HepG2 (cell line): Measurements from ENCODE around the gene POC1A. TPM values are rescaled to one million over a fixed set of nuclear protein-coding genes. Genes with fewer than 3 reads are reported as not detected.

Experiments used
- ATAC-seq: fragments of 200-7000 bp; cut with Tn5 transposase; 3 replicates; pipeline ENCODE4 v1.9.1; 2020; ENCODE audit warnings: mild to moderate bottlenecking, moderate library complexity
- BruUV-seq: library from RNA; stranded (reverse); fragments of 400-500 nt; replicated peaks from 2 replicates; lab custom pipeline; 2021; lab: Mats Ljungman, UMichigan
- CTCF ChIA-PET: fragments of 300-600 bp; formaldehyde crosslinking; extraction: SDS; loops from one replicate; lab custom pipeline; 2021; ENCODE audit warnings: low total read pairs, inconsistent platforms, low intra/inter-chr PET ratio; lab: Yijun Ruan, JAX
- POLR2A ChIA-PET: fragments of 350-600 bp; sonication (Branson Sonifier 250); formaldehyde crosslinking; loops from one replicate; lab custom pipeline; 2020; ENCODE audit warnings: antibody characterized with exemption, inconsistent platforms; lab: Yijun Ruan, JAX
- DNase-seq: peaks from one replicate; pipeline ENCODE4 v3.0.0-alpha.2; 2015; ENCODE audit warnings: low spot score
- FAIRE-seq: peaks from 3 replicates; lab custom pipeline; 2011; peaks lifted over from hg19 to GRCh38; lab: Jason Lieb, UNC
- H2AFZ ChIP-seq: one replicate; pipeline ENCODE4 v1.6.1; 2011; ENCODE audit warnings: low read length, inconsistent platforms
- H3K27ac ChIP-seq: fragments of 300-600 bp; 3 replicates; pipeline ENCODE4 v1.8.0; 2011; ENCODE audit warnings: mixed run types, mild to moderate bottlenecking, mixed read lengths, low read length, inconsistent platforms; ENCODE audit not compliant: insufficient read depth; ENCODE audit errors: extremely low read length
- H3K27me3 ChIP-seq, 2 experiments: fragments of 200-600 bp in 1 of 2; 2 replicates in 1 of 2; 3 replicates in 1 of 2; pipeline versions ENCODE4 v1.6.0 to v1.8.0; 2011; ENCODE audit warnings: low read length in 2 of 2, mild to moderate bottlenecking in 2 of 2, moderate library complexity in 2 of 2, inconsistent platforms in 1 of 2; ENCODE audit not compliant: insufficient read depth in 2 of 2, control insufficient read depth in 1 of 2
- H3K36me3 ChIP-seq, 2 experiments: fragments of 200-600 bp in 1 of 2; replicated peaks in 1 of 2; 2 replicates in 1 of 2; 3 replicates in 1 of 2; pipeline versions ENCODE4 v1.5.1 to v1.8.0; 2011; ENCODE audit warnings: low read length in 2 of 2, inconsistent platforms in 1 of 2; ENCODE audit not compliant: insufficient read depth in 2 of 2, control insufficient read depth in 1 of 2
- H3K4me1 ChIP-seq: 2 replicates; pipeline ENCODE4 v1.5.1; 2012; ENCODE audit warnings: low read length, inconsistent platforms; ENCODE audit not compliant: insufficient read depth
- H3K4me2 ChIP-seq: 2 replicates; pipeline ENCODE4 v1.6.0; 2011; ENCODE audit warnings: low read depth, low read length, inconsistent platforms
- H3K4me3 ChIP-seq, 3 experiments: fragments of 200-600 bp in 1 of 3; sonication (generic), shearing (Covaris generic) in 1 of 3; replicated peaks in 1 of 3; 2 replicates each; pipeline ENCODE4 v1.5.1; 2011 to 2016; ENCODE audit warnings: low read length in 3 of 3, inconsistent platforms in 2 of 3, low read depth in 2 of 3, mild to moderate bottlenecking in 2 of 3, control low read depth in 1 of 3, mixed read lengths in 1 of 3; ENCODE audit not compliant: insufficient read depth in 1 of 3
- H3K79me2 ChIP-seq: one replicate; pipeline ENCODE4 v1.6.1; 2011; ENCODE audit warnings: low read length, inconsistent platforms; ENCODE audit not compliant: insufficient read depth
- H3K9ac ChIP-seq: 2 replicates; pipeline ENCODE4 v1.6.0; 2011; ENCODE audit warnings: mild to moderate bottlenecking, low read depth, low read length, inconsistent platforms; ENCODE audit not compliant: insufficient read depth
- H3K9me3 ChIP-seq: 2 replicates; pipeline ENCODE4 v1.5.1; 2012; ENCODE audit warnings: mild to moderate bottlenecking, low read length
- H4K20me1 ChIP-seq: 2 replicates; pipeline ENCODE4 v1.6.0; 2011; ENCODE audit warnings: inconsistent platforms, mild to moderate bottlenecking, low read length, moderate library complexity; ENCODE audit not compliant: insufficient read depth
- HDAC2 ChIP-seq: sonication (generic); formaldehyde crosslinking; IDR thresholded peaks from 2 replicates; pipeline ENCODE4 v1.4.0; 2020; ENCODE audit warnings: missing genetic modification reagents
- NBN ChIP-seq: fragments of 450-650 bp; conservative IDR thresholded peaks from 2 replicates; pipeline ENCODE4 v1.6.1; 2017
- NFRKB ChIP-seq: fragments of 450-650 bp; IDR thresholded peaks from 2 replicates; pipeline ENCODE4 v1.6.1; 2017
- SALL1 ChIP-seq: sonication (generic); formaldehyde crosslinking; IDR thresholded peaks from 2 replicates; pipeline ENCODE4 v1.8.0; 2022; ENCODE audit warnings: mild to moderate bottlenecking, missing genetic modification reagents
- ZBTB14 ChIP-seq: sonication (generic); formaldehyde crosslinking; IDR thresholded peaks from 2 replicates; pipeline ENCODE4 v1.4.0; 2020; ENCODE audit warnings: missing genetic modification reagents
- ZNF20 ChIP-seq: sonication (generic); formaldehyde crosslinking; IDR thresholded peaks from 2 replicates; pipeline ENCODE4 v1.4.0; 2020; ENCODE audit warnings: mild to moderate bottlenecking, moderate library complexity, missing genetic modification reagents
- ZNF530 ChIP-seq: sonication (generic); formaldehyde crosslinking; IDR thresholded peaks from 2 replicates; pipeline ENCODE4 v1.5.0; 2020; ENCODE audit warnings: low read depth, mild to moderate bottlenecking, missing genetic modification reagents
- ZNF557 ChIP-seq: sonication (generic); formaldehyde crosslinking; IDR thresholded peaks from 2 replicates; pipeline ENCODE4 v1.4.0; 2020; ENCODE audit warnings: missing genetic modification reagents
- ZNF569 ChIP-seq: sonication (generic); formaldehyde crosslinking; IDR thresholded peaks from 2 replicates; pipeline ENCODE4 v1.5.0; 2020; ENCODE audit warnings: mild to moderate bottlenecking, missing genetic modification reagents, moderate library complexity, borderline replicate concordance
- ZNF598 ChIP-seq: sonication (generic); formaldehyde crosslinking; IDR thresholded peaks from 2 replicates; pipeline ENCODE4 v1.5.1; 2020; ENCODE audit warnings: mild to moderate bottlenecking, missing genetic modification reagents, borderline replicate concordance
- ZNF710 ChIP-seq: sonication (generic); formaldehyde crosslinking; IDR thresholded peaks from 2 replicates; pipeline ENCODE4 v1.5.0; 2020; ENCODE audit warnings: mild to moderate bottlenecking, missing genetic modification reagents, borderline replicate concordance
- ZNF788 ChIP-seq: sonication (generic); formaldehyde crosslinking; IDR thresholded peaks from 2 replicates; pipeline ENCODE4 v1.5.0; 2020; ENCODE audit warnings: mild to moderate bottlenecking, missing genetic modification reagents, borderline replicate concordance
- WGBS: methylation state at CpG from one replicate; pipeline ENCODE4 v1.1.6; 2017; ENCODE audit warnings: low lambda C conversion rate; 5-methylcytosine and 5-hydroxymethylcytosine counted together
- in situ Hi-C: cut with HindIII; loops from 2 replicates; pipeline ENCODE4 v1.10.0; 2017; ENCODE audit warnings: low pct_unique_long_range_greater_than_20kb; ENCODE audit not compliant: extremely low pct_ligation_motif_present
- intact Hi-C: fragments of 100-400 bp; cut with micrococcal nuclease; formaldehyde crosslinking; loops from one replicate; pipeline ENCODE4 v1.10.0; 2022; ENCODE audit not compliant: unreplicated experiment
- polyA plus RNA-seq, 8 experiments: library from polyadenylated mRNA; depleted of rRNA in 3 of 8; stranded (reverse) in 7 of 8; unstranded in 1 of 8; fragments of >200 nt; fragmentation: Illumina TruSeq in 4 of 8; extraction: Trizol in 4 of 8; gene quantifications; 2 replicates each; pipeline versions ENCODE4 v1.2.1 to v1.2.3, GENCODE V29; 2011 to 2016; ENCODE audit warnings: low read depth in 4 of 8, missing spikeins in 1 of 8, mixed read lengths in 1 of 8; ENCODE audit not compliant: insufficient read depth in 1 of 8
- total RNA-seq, 5 experiments: library from RNA; depleted of rRNA; stranded (reverse); fragments of >200 nt; fragmentation: Illumina TruSeq; extraction: Trizol; gene quantifications; 2 replicates each; pipeline ENCODE4 v1.2.3, GENCODE V29; 2016; ENCODE audit warnings: low read depth in 1 of 5

Gene POC1A
- total and polyA plus RNA-seq, 2 of the 13 experiments (the other 11 are each of a cell fraction or from before 2014, with no cell fraction given), result 14.6 to 20.0 TPM

- Histone ChIP-seq H4K20me1 (no peaks in the 10 kb centered on the region), H3K79me2 (no peaks in the 10 kb centered on the region), H3K27me3 (no peaks in the 10 kb centered on the region), H3K4me2 (no peak overlapping the region), H3K4me3 (no peak overlapping the region), H3K9ac (no peak overlapping the region), H3K27ac (no peak overlapping the region), H3K9me3 (no peaks in the 10 kb centered on the region), H3K36me3 (peaks cover 1 to 20% of the 10 kb centered on the region in 2 experiments; a peak in 4 of 5 replicates), H3K4me1 (peaks cover 8% of the 10 kb centered on the region), H2AFZ (no peak overlapping the region)
- intact Hi-C loops (no loop called here), in situ Hi-C loops (no loop called here)
- WGBS, result 100% methylated on average over 1 of the region's 7 CpGs
- CTCF ChIA-PET, result no interaction called here
- no peak for FAIRE-seq
- POLR2A ChIA-PET, result no interaction called here
- no peak for DNase-seq
- no peak for ATAC-seq
- no TSS peak for BruUV-seq
- no peak for TF ChIP-seq ZNF598 (CRISPR knock-in tag)
- TF ChIP-seq ZNF788 (CRISPR knock-in tag), result no peak
- TF ChIP-seq NFRKB, result no peak
- no peak for TF ChIP-seq ZNF557 (CRISPR knock-in tag)
- no peak for TF ChIP-seq SALL1
- TF ChIP-seq ZBTB14 (CRISPR knock-in tag), result no peak
- TF ChIP-seq HDAC2 (CRISPR knock-in tag), result no peak
- TF ChIP-seq NBN, result no peak
- TF ChIP-seq ZNF569 (CRISPR knock-in tag), result no peak
- TF ChIP-seq ZNF530 (CRISPR knock-in tag), result no peak
- TF ChIP-seq ZNF20 (CRISPR knock-in tag), result no peak
- no peak for TF ChIP-seq ZNF710 (CRISPR knock-in tag)
Measured at GRCh38 chr3:52073490-52073889, 80.7 kb downstream of the POC1A start.
